HFFc6 (cell line): ENCODE results near the gene EPS15. TPM values are rescaled to one million over a fixed set of nuclear protein-coding genes. Genes with fewer than 3 reads are reported as not detected.

Experiments used
- DNase-seq: peaks from one replicate; pipeline ENCODE4 v3.0.0-alpha.2; 2018
- H3K27ac Mint-ChIP-seq: 2 replicates; pipeline ENCODE4 v1.8.0; 2020; ENCODE audit warnings: mild to moderate bottlenecking, mixed read lengths
- H3K27me3 Mint-ChIP-seq: 2 replicates; pipeline ENCODE4 v1.8.0; 2021; ENCODE audit warnings: mild to moderate bottlenecking, moderate library complexity, mixed read lengths; ENCODE audit not compliant: insufficient read depth
- H3K36me3 Mint-ChIP-seq: 2 replicates; pipeline ENCODE4 v1.8.0; 2021; ENCODE audit warnings: low read depth, mixed read lengths
- H3K4me1 Mint-ChIP-seq: 2 replicates; pipeline ENCODE4 v1.8.0; 2020; ENCODE audit warnings: low read depth, mixed read lengths
- H3K4me3 Mint-ChIP-seq: 2 replicates; pipeline ENCODE4 v1.8.0; 2020; ENCODE audit warnings: mild to moderate bottlenecking, moderate library complexity, mixed read lengths
- H3K9me3 Mint-ChIP-seq: 2 replicates; pipeline ENCODE4 v1.8.0; 2020; ENCODE audit warnings: mild to moderate bottlenecking, mixed read lengths
- total RNA-seq, 6 experiments: library from RNA; stranded (reverse); fragmentation: NEBNext Ultra II Directional; extraction: Animal tissue kit (Norgen Biotek cat#: 25700); gene quantifications; 2 replicates in 1 of 6; 3 replicates in 5 of 6; pipeline ENCODE4 v1.2.3, GENCODE V29; 2021
- TF ChIP-seq, protein P1 (sequence below): fragments of 200-600 bp; sonication (generic); IDR thresholded peaks from 2 replicates; pipeline ENCODE4 v1.5.0; 2021; ENCODE audit warnings: antibody characterized with exemption, mild to moderate bottlenecking

Gene EPS15
- total RNA-seq, 6 experiments from 2014 or later = 45.2 to 55.7 (median 49.6) TPM

DNA sequence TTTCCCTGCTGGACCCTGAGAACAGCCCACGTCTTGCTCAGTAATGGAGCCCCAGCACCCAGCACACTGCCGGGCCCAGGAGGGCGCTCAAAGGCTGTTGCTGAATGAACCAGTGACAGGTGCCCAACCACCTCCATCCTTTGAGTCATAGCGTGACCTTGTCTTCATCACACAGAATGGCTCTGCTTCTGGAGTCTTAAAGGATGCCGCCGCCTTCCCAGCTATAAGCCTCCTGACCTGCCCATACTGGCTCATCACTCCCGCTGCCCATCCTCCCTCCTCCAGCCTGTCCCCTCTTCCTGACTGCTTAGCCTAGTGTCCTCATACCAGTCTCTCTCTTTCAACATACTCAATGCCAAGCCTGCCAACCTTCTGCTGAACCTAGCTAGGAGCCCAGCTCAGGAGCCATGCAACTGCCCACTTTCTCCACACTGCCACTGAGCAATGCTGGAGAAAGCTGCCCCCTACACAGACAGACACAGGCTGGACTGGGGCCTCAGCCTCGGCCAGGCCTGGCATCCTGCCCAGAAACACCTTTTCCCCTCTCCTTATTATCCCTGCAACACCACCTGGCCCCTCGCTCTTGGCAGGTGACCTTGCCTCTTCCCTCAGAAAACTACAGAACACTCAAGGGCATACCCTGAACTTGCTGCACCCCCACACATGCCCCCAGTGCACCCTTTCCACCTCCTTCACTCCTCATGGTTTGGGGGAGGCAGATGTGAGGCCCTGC lies 202.8 kb downstream of the EPS15 start:
- H3K36me3 Mint-ChIP-seq = no peaks in the 10 kb centered on the region
- H3K27me3 Mint-ChIP-seq = peaks cover 3% of the 10 kb centered on the region
- H3K4me3 Mint-ChIP-seq = no peak overlapping the region
- no peak for DNase-seq
- peaks cover 28% of the 10 kb centered on the region for H3K4me1 Mint-ChIP-seq
- H3K27ac Mint-ChIP-seq = no peak overlapping the region
- TF ChIP-seq, protein P1, sequence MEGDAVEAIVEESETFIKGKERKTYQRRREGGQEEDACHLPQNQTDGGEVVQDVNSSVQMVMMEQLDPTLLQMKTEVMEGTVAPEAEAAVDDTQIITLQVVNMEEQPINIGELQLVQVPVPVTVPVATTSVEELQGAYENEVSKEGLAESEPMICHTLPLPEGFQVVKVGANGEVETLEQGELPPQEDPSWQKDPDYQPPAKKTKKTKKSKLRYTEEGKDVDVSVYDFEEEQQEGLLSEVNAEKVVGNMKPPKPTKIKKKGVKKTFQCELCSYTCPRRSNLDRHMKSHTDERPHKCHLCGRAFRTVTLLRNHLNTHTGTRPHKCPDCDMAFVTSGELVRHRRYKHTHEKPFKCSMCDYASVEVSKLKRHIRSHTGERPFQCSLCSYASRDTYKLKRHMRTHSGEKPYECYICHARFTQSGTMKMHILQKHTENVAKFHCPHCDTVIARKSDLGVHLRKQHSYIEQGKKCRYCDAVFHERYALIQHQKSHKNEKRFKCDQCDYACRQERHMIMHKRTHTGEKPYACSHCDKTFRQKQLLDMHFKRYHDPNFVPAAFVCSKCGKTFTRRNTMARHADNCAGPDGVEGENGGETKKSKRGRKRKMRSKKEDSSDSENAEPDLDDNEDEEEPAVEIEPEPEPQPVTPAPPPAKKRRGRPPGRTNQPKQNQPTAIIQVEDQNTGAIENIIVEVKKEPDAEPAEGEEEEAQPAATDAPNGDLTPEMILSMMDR = no peak
- H3K9me3 Mint-ChIP-seq = no peaks in the 10 kb centered on the region

DNA sequence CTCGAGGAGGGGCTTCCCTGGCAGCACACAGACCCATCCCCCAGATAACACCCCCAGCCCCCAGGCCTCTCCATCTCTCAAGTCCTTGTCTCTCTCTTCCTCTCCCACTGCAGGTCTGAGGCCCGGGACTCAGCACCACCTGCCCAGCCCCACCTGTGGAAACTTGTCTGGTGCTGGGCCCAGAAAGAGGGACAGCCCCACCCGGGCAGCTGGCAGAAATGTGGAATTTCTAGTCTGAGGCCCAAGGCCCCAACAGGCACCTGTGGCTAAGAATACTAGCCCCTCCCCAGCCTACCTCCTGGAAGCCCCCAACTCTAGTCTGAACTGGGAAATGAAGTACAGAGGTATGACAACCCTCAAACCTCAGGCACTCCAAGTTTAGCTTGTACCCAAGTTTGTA lies 204.1 kb downstream of the EPS15 start:
- no peak for DNase-seq
- Mint-ChIP-seq H3K27ac (peak overlapping the region; percentile 97), H3K4me1 (peaks cover 28% of the 10 kb centered on the region), H3K27me3 (peaks cover 3% of the 10 kb centered on the region), H3K36me3 (no peaks in the 10 kb centered on the region), H3K9me3 (no peaks in the 10 kb centered on the region), H3K4me3 (no peak overlapping the region)
- TF ChIP-seq, protein P1 = no peak

GRCh38 chr1:51313961-51314777 lies 204.9 kb downstream of the EPS15 start:
- DNase-seq = peak; percentile 75
- Mint-ChIP-seq H3K27ac (peak overlapping the region; percentile 97), H3K36me3 (no peaks in the 10 kb centered on the region), H3K9me3 (no peaks in the 10 kb centered on the region), H3K4me3 (peak overlapping the region; percentile 38), H3K27me3 (peaks cover 3% of the 10 kb centered on the region), H3K4me1 (peaks cover 28% of the 10 kb centered on the region)
- TF ChIP-seq, protein P1 = no peak

DNA sequence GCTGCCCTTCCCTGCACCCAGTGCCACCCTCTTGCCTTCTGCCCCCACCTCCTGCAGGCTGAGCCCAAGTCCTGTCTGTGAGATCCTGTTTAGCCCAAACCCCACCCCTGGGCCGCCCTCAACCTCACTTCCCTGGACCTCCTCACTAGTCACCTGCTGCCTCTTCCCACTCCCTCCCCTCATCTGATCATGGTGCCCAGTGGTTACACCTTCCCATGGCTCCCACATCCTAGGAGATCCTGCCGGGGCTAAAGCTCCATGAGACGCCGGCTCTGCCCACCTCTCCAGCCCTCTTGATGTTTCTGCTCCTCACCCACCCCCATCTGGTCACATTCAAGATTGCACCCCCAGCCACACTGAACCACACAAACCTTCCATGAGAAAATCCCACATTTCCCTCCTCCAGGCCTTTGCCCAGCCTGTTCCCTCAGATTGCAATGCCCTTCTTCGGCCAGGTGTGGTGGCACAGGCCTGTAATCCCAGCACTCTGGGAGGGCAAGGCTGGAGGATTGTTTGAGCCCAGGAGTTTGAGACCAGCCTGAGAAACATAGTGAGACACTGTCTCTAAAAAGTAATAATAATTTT lies 205.7 kb downstream of the EPS15 start:
- DNase-seq = no peak
- TF ChIP-seq, protein P1 = peak; percentile 57
- H3K9me3 Mint-ChIP-seq = no peaks in the 10 kb centered on the region
- no peak overlapping the region for H3K4me3 Mint-ChIP-seq
- no peaks in the 10 kb centered on the region for H3K36me3 Mint-ChIP-seq
- H3K27ac Mint-ChIP-seq = peak overlapping the region; percentile 97
- H3K27me3 Mint-ChIP-seq = peaks cover 3% of the 10 kb centered on the region
- H3K4me1 Mint-ChIP-seq = peaks cover 28% of the 10 kb centered on the region

DNA sequence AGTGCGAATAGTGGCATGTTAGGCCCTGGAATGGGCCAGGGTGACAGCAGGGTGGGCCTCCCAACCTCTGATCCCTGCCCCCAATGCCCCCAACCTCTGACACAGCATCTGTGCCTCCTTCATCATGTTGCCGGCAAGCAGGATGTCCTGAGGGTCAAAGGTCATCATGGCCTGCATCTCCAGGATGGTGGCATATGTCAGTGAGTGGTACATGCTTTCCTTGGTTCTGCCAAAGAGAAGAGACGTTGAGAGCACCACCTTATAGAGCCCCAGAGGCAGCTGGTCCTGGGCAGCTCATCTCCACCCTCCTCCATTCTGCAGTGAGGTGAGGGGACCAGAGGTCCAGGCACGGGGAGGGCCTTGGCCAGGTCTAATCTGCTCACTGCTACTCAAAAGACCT lies 206.3 kb downstream of the EPS15 start:
- Mint-ChIP-seq H3K36me3 (no peaks in the 10 kb centered on the region), H3K27ac (no peak overlapping the region), H3K9me3 (no peaks in the 10 kb centered on the region), H3K27me3 (peaks cover 3% of the 10 kb centered on the region), H3K4me1 (peaks cover 28% of the 10 kb centered on the region), H3K4me3 (no peak overlapping the region)
- TF ChIP-seq, protein P1 = no peak
- no peak for DNase-seq
